Ovary (tissue), 9 donors: Measurements from ENCODE around the gene PIP4K2C. TPM values are rescaled to one million over a fixed set of nuclear protein-coding genes. Genes with fewer than 3 reads are reported as not detected.

Source experiments
- DNase-seq, 5 donors: peaks; one replicate each; pipeline ENCODE4 v3.0.0-alpha.2; 2019 to 2020
- H3K27ac ChIP-seq, 2 donors: fragments of 200-600 bp; one replicate each; pipeline versions ENCODE4 v1.5.1 to v1.8.0; 2019 to 2022
- H3K27me3 ChIP-seq: fragments of 200-600 bp; one replicate; pipeline ENCODE4 v1.8.0; 2022
- H3K36me3 ChIP-seq: fragments of 200-600 bp; sonication (generic); one replicate; pipeline ENCODE4 v1.5.1; 2019
- H3K4me1 ChIP-seq: one replicate; pipeline ENCODE4 v1.8.1; 2013; ENCODE audit warnings: mild to moderate bottlenecking, moderate library complexity; ENCODE audit not compliant: insufficient read depth
- H3K4me3 ChIP-seq: fragments of 200-600 bp; sonication (generic); one replicate; pipeline ENCODE4 v1.5.1; 2017
- H3K9me3 ChIP-seq, 2 donors: fragments of 200-600 bp in 1 of 2; sonication (generic) in 1 of 2; one replicate each; pipeline versions ENCODE4 v1.5.1 to v1.8.1; 2013 to 2019; ENCODE audit warnings: mild to moderate bottlenecking in 1 of 2, moderate library complexity in 1 of 2
- EP300 ChIP-seq: sonication (generic); formaldehyde crosslinking; IDR thresholded peaks from one replicate; pipeline ENCODE4 v1.6.1; 2017; ENCODE audit warnings: antibody characterized with exemption
- POLR2A ChIP-seq: fragments of 450-650 bp; IDR thresholded peaks from one replicate; pipeline ENCODE4 v1.6.1; 2017; ENCODE audit warnings: antibody characterized with exemption, mild to moderate bottlenecking, moderate library complexity
- WGBS, 3 donors: extraction: QIAGEN DNeasy Blood & Tissue Kit in 1 of 3; methylation state at CpG; one replicate each; pipeline versions ENCODE4 v1.1.5 to v1.1.7; 2013 to 2017; 5-methylcytosine and 5-hydroxymethylcytosine counted together
- intact Hi-C, 4 donors: fragments of 100-400 bp; cut with DNase I; formaldehyde crosslinking; loops; one replicate each; pipeline versions ENCODE4 v1.11.0 to v1.15.1; 2022 to 2023
- polyA plus RNA-seq, 2 donors: library from polyadenylated mRNA; stranded (reverse); fragments of 200-250 nt in 1 of 2; fragments of 350-450 nt in 1 of 2; fragmentation: Illumina TruSeq in 1 of 2; extraction: RNeasy Lipid Tissue Mini Kit (QIAGEN cat#74804) in 1 of 2; gene quantifications; one replicate each; pipeline ENCODE4 v1.2.3, GENCODE V29; 2013 to 2014
- total RNA-seq, 7 donors: library from RNA; depleted of rRNA in 2 of 7; stranded (reverse); fragments of >200 nt in 2 of 7; fragmentation: NEBNext Ultra II Directional in 3 of 7; extraction: Animal tissue kit (Norgen Biotek cat#: 25700) in 3 of 7; gene quantifications; one replicate each; pipeline versions ENCODE4 v1.1.0 to v1.2.4, GENCODE V29; 2016 to 2023
- TF ChIP-seq, protein P1 (sequence below), 3 donors: fragments of 450-650 bp in 2 of 3; fragments of 200-600 bp in 1 of 3; IDR thresholded peaks; one replicate each; pipeline versions ENCODE4 v1.5.1 to v1.8.0; 2016 to 2022; ENCODE audit warnings: antibody characterized with exemption in 3 of 3, mild to moderate bottlenecking in 1 of 3
- donor health status: DM: no; HTN: no; CAD: no; lungs with moderate emphysema.
- donor health status: DM: no; HTN: no; CAD: no.
- donor health status: Bipolar disorder and iron deficiency.
- donor health status: DM: yes; HTN: yes; CAD: no.
- donor health status: DM: no; HTN: no; CAD: no.
- donor health status: DM: yes; HTN: yes; CAD: no.

PIP4K2C gene
- total and polyA plus RNA-seq, 9 donors, result 13.1 to 42.0 (median 21.2) TPM

DNA sequence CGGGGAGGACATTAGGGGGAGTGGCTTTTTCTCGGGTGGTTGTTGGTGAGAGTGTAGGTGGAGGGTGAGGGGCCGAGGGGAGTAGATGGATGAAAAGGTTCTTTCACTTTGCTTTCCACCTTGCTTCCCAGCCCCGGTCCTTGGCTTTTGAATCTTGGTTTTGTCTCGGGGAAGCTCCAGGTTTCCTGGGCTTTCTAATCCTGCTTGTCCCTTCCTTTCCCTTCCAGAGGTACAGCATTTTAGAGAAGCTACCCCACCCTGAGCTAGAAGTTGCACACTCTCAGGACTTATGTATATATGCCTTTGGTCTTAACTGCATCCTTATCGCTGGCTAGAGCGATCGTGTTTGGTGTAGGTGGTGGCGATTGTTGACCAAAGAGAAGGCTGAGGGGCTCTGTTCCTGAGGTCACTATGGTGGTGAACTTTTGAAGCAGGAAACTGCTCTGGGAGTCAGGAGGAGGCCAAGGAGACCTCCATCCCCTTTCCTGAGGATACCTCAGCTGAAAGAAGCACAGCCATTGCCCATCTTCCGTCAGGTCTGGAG, 862 bp downstream of the PIP4K2C start:
- 33 to 39% (median 39%) methylated on average over 10 of the region's 10 CpGs for WGBS, 3 donors
- Histone ChIP-seq H3K4me3 (peak overlapping the region; percentile 59), H3K4me1 (peaks cover 4% of the 10 kb centered on the region), H3K27me3 (no peaks in the 10 kb centered on the region), H3K36me3 (no peaks in the 10 kb centered on the region), H3K27ac (no peak overlapping the region), H3K9me3 (no peaks in the 10 kb centered on the region)
- TF ChIP-seq POLR2A (no peak), EP300 (no peak)
- TF ChIP-seq, protein P1, sequence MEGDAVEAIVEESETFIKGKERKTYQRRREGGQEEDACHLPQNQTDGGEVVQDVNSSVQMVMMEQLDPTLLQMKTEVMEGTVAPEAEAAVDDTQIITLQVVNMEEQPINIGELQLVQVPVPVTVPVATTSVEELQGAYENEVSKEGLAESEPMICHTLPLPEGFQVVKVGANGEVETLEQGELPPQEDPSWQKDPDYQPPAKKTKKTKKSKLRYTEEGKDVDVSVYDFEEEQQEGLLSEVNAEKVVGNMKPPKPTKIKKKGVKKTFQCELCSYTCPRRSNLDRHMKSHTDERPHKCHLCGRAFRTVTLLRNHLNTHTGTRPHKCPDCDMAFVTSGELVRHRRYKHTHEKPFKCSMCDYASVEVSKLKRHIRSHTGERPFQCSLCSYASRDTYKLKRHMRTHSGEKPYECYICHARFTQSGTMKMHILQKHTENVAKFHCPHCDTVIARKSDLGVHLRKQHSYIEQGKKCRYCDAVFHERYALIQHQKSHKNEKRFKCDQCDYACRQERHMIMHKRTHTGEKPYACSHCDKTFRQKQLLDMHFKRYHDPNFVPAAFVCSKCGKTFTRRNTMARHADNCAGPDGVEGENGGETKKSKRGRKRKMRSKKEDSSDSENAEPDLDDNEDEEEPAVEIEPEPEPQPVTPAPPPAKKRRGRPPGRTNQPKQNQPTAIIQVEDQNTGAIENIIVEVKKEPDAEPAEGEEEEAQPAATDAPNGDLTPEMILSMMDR (IDR thresholded peaks at IDR 0.05), result no peak
- intact Hi-C loops, result no loop called here
- no peak for DNase-seq

DNA sequence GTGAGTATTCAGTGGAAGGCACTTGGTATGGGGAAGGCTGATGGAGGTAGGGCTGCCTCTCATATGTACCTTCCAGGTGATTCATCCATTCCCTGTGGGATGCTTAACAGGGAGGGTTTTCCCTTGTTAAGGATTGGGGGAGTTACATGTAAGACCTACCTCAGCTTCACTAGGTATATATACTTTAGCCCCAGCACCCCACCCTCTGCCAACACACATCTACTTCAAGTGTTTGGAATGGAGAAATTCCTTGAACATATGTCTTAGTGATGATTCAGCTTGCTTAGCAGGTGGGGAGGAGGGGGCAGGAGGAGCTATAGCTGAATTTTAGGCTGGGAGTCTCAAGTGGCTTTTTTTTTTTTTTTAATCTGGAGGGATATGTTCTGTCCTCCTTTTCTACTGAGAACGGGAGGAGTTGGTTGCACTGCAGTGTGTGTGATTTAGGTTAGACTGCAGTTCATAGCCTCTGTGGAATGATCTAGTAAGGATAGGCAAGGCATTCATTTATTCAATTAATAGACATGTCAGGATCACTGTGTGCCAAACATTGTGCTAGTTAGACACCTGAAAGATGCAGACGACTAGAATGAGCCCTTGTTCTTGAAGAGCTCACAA, 1.7 kb downstream of the PIP4K2C start:
- intact Hi-C loops, result no loop called here
- WGBS, 3 donors, result 74 to 81% (median 80%) methylated on average over 2 of the region's 2 CpGs
- H3K4me3 ChIP-seq, result no peak overlapping the region
- H3K4me1 ChIP-seq, result peaks cover 4% of the 10 kb centered on the region
- no peak for DNase-seq
- no peaks in the 10 kb centered on the region for H3K9me3 ChIP-seq
- no peaks in the 10 kb centered on the region for H3K27me3 ChIP-seq
- H3K27ac ChIP-seq, result no peak overlapping the region
- H3K36me3 ChIP-seq, result no peaks in the 10 kb centered on the region
- TF ChIP-seq, protein P1 (IDR thresholded peaks at IDR 0.05), result no peak
- TF ChIP-seq EP300 (no peak), POLR2A (no peak)

DNA sequence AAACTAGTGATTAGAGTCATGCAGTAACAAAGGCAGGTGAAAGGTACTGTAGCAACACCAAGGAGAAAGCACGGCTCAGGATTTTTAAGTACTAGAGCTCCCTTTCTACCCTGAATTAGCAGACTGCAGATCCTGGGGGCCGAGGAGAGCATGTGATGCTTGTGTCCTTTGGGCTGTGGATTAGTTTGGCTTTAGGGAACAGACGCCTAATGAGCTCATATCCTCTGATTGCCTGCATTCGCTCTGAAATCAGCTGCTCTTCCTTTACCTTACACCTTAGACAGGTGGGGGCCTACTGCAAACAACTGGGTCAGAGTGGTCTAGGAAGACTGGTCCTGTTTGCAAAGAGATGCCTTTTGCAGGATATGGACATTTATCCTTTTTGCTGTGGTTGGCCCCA, 2.2 kb downstream of the PIP4K2C start:
- Histone ChIP-seq H3K27ac (no peak overlapping the region), H3K4me1 (peaks cover 4% of the 10 kb centered on the region), H3K4me3 (no peak overlapping the region), H3K36me3 (no peaks in the 10 kb centered on the region), H3K9me3 (no peaks in the 10 kb centered on the region), H3K27me3 (no peaks in the 10 kb centered on the region)
- no peak for TF ChIP-seq POLR2A
- TF ChIP-seq, protein P1 (IDR thresholded peaks at IDR 0.05), result no peak
- TF ChIP-seq EP300, result no peak
- intact Hi-C loops, result no loop called here
- DNase-seq, result no peak
- WGBS, 3 donors, result 81 to 86% (median 85%) methylated on average over 4 of the region's 4 CpGs

DNA sequence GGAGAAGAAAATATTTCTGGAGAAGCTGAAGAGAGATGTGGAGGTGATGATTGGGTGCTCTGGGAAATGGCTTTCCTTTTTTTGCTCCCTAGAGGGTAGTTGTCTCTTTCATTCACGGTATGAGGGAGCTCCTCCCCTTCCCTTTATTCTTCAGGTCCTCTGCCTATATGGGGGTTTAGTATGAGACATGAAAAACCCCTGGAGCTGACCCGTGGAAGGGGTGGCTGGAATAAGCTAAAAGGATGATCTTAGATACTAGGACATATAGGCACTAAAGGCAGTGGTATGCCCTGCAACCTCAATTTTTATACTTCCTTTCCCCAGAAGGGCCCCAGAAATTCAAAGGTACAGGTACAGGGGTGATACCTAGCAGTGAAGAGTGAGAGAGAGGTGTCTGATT, 9.4 kb downstream of the PIP4K2C start:
- intact Hi-C loops, result no loop called here
- H3K4me3 ChIP-seq, result no peak overlapping the region

More for the DNA sequence above, 9.4 kb downstream of the PIP4K2C start:
- TF ChIP-seq EP300, result no peak
- TF ChIP-seq, protein P1 (IDR thresholded peaks at IDR 0.05), result no peak
- TF ChIP-seq POLR2A, result no peak
- Histone ChIP-seq H3K27me3 (no peaks in the 10 kb centered on the region), H3K27ac (no peak overlapping the region), H3K36me3 (no peaks in the 10 kb centered on the region), H3K4me1 (peaks cover 3% of the 10 kb centered on the region), H3K9me3 (no peaks in the 10 kb centered on the region)
- DNase-seq, result no peak
- WGBS, 3 donors, result 71 to 78% (median 76%) methylated on average over 2 of the region's 2 CpGs
